ENCODE results near the gene TRAF4.

DNA sequence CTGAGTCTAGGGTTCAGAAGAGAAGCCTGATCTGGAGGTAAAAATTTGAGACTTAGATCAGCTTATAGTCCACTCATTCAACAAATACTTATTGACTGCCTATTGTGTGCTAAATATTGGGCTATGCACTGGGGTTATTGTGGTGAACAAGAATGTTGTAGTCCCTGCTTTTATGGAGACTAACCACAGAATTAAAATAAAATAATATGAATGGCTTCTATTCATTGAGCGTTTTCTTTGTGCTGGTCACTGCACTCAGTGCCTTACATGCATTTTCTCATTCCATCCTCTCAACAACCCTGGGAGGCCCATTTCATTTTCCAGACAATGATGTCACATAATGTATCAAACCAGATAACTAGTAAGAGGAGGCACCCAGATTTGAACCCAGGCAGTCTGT is 10.5 kb upstream of the TRAF4 start:
- TF ChIP-seq, protein P1, sequence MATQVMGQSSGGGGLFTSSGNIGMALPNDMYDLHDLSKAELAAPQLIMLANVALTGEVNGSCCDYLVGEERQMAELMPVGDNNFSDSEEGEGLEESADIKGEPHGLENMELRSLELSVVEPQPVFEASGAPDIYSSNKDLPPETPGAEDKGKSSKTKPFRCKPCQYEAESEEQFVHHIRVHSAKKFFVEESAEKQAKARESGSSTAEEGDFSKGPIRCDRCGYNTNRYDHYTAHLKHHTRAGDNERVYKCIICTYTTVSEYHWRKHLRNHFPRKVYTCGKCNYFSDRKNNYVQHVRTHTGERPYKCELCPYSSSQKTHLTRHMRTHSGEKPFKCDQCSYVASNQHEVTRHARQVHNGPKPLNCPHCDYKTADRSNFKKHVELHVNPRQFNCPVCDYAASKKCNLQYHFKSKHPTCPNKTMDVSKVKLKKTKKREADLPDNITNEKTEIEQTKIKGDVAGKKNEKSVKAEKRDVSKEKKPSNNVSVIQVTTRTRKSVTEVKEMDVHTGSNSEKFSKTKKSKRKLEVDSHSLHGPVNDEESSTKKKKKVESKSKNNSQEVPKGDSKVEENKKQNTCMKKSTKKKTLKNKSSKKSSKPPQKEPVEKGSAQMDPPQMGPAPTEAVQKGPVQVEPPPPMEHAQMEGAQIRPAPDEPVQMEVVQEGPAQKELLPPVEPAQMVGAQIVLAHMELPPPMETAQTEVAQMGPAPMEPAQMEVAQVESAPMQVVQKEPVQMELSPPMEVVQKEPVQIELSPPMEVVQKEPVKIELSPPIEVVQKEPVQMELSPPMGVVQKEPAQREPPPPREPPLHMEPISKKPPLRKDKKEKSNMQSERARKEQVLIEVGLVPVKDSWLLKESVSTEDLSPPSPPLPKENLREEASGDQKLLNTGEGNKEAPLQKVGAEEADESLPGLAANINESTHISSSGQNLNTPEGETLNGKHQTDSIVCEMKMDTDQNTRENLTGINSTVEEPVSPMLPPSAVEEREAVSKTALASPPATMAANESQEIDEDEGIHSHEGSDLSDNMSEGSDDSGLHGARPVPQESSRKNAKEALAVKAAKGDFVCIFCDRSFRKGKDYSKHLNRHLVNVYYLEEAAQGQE (IDR thresholded peaks at IDR 0.05; ENCODE audit: low read depth): no peak
- TF ChIP-seq POLR2A (IDR thresholded peaks at IDR 0.05; ENCODE audit: borderline replicate concordance, extremely low read depth, insufficient read depth, insufficient read length) (no peak), ZNF274 (IDR thresholded peaks at IDR 0.05; ENCODE audit: low read depth, low read length) (no peak), CEBPB (IDR thresholded peaks at IDR 0.05; ENCODE audit: low read depth) (no peak), EZH2 (IDR thresholded peaks at IDR 0.05) (no peak), ZFX (IDR thresholded peaks at IDR 0.05) (no peak)
- TF ChIP-seq, protein P2, sequence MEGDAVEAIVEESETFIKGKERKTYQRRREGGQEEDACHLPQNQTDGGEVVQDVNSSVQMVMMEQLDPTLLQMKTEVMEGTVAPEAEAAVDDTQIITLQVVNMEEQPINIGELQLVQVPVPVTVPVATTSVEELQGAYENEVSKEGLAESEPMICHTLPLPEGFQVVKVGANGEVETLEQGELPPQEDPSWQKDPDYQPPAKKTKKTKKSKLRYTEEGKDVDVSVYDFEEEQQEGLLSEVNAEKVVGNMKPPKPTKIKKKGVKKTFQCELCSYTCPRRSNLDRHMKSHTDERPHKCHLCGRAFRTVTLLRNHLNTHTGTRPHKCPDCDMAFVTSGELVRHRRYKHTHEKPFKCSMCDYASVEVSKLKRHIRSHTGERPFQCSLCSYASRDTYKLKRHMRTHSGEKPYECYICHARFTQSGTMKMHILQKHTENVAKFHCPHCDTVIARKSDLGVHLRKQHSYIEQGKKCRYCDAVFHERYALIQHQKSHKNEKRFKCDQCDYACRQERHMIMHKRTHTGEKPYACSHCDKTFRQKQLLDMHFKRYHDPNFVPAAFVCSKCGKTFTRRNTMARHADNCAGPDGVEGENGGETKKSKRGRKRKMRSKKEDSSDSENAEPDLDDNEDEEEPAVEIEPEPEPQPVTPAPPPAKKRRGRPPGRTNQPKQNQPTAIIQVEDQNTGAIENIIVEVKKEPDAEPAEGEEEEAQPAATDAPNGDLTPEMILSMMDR (IDR thresholded peaks at IDR 0.05 in 2 of 3, conservative IDR thresholded peaks at IDR 0.05 in 1 of 3; ENCODE audit: borderline replicate concordance in 1 of 3, insufficient read depth in 1 of 3, low read depth in 2 of 3, low read length in 2 of 3): no peak
- TF ChIP-seq, protein P3, sequence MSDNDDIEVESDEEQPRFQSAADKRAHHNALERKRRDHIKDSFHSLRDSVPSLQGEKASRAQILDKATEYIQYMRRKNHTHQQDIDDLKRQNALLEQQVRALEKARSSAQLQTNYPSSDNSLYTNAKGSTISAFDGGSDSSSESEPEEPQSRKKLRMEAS (IDR thresholded peaks at IDR 0.05): no peak

All from HCT116 (cell line).